GM18520 (cell line): Measurements from ENCODE around the gene KIF16B.
"Not testable (repeated sequence)": the region's sequence is repeated elsewhere in the genome, so short reads cannot be mapped to it uniquely, and the experiment has no call there.

Experiments
- ATAC-seq: cut with Tn5 transposase; IDR thresholded peaks from one replicate; pipeline ENCODE4 v1.9.1; 2021; ENCODE audit not compliant: unreplicated experiment

The KIF16B gene

GRCh38 chr20:16270314-16270931 is 302.8 kb downstream of the KIF16B start:
- no peak for ATAC-seq

- no peak for ATAC-seq
Measured at GRCh38 chr20:16267526-16267925, 305.7 kb downstream of the KIF16B start.

- ATAC-seq, result no peak
Measured at GRCh38 chr20:16265334-16265733, 307.9 kb downstream of the KIF16B start.

- no peak for ATAC-seq
Measured at GRCh38 chr20:16263582-16263981, 309.7 kb downstream of the KIF16B start.

GRCh38 chr20:16262594-16262993 is 310.7 kb downstream of the KIF16B start:
- ATAC-seq, result no peak

GRCh38 chr20:16261733-16262273 is 311.4 kb downstream of the KIF16B start:
- ATAC-seq, result no peak

GRCh38 chr20:16260911-16261310 is 312.3 kb downstream of the KIF16B start:
- no peak for ATAC-seq

- not testable (repeated sequence) for ATAC-seq
Measured at GRCh38 chr20:16260133-16260532, 313.1 kb downstream of the KIF16B start.

GRCh38 chr20:16258766-16259165 is 314.5 kb downstream of the KIF16B start:
- no peak for ATAC-seq

GRCh38 chr20:16257813-16258430 is 315.3 kb downstream of the KIF16B start:
- no peak for ATAC-seq

GRCh38 chr20:16257021-16257420 is 316.2 kb downstream of the KIF16B start:
- no peak for ATAC-seq

GRCh38 chr20:16246870-16247269 is 326.4 kb downstream of the KIF16B start:
- ATAC-seq, result no peak

GRCh38 chr20:16246291-16246690 is 327.0 kb downstream of the KIF16B start:
- no peak for ATAC-seq

- ATAC-seq, result no peak
Measured at GRCh38 chr20:16245879-16246278, 327.4 kb downstream of the KIF16B start.

- ATAC-seq, result no peak
Measured at GRCh38 chr20:16244892-16245291, 328.4 kb downstream of the KIF16B start.

- no peak for ATAC-seq
Measured at GRCh38 chr20:16243470-16243869, 329.8 kb downstream of the KIF16B start.

GRCh38 chr20:16241911-16242310 is 331.3 kb downstream of the KIF16B start:
- no peak for ATAC-seq

- no peak for ATAC-seq
Measured at GRCh38 chr20:16240355-16240754, 332.9 kb downstream of the KIF16B start.

- ATAC-seq, result no peak
Measured at GRCh38 chr20:16236589-16237241, 336.5 kb downstream of the KIF16B start.

- no peak for ATAC-seq
Measured at GRCh38 chr20:16230402-16230801, 342.8 kb downstream of the KIF16B start.

GRCh38 chr20:16229813-16230212 is 343.4 kb downstream of the KIF16B start:
- no peak for ATAC-seq

GRCh38 chr20:16228722-16229121 is 344.5 kb downstream of the KIF16B start:
- ATAC-seq, result no peak
